HepG2 (cell line): ENCODE data around the gene TRPC4AP. TPM values are rescaled to one million over a fixed set of nuclear protein-coding genes. Genes with fewer than 3 reads are reported as not detected.

ENCODE experiments used
- ATAC-seq: fragments of 200-7000 bp; cut with Tn5 transposase; 3 replicates; pipeline ENCODE4 v1.9.1; 2020; ENCODE audit warnings: mild to moderate bottlenecking, moderate library complexity
- BruUV-seq: library from RNA; stranded (reverse); fragments of 400-500 nt; replicated peaks from 2 replicates; lab custom pipeline; 2021; lab: Mats Ljungman, UMichigan
- CTCF ChIA-PET: fragments of 300-600 bp; formaldehyde crosslinking; extraction: SDS; loops from one replicate; lab custom pipeline; 2021; ENCODE audit warnings: low total read pairs, inconsistent platforms, low intra/inter-chr PET ratio; lab: Yijun Ruan, JAX
- POLR2A ChIA-PET: fragments of 350-600 bp; sonication (Branson Sonifier 250); formaldehyde crosslinking; loops from one replicate; lab custom pipeline; 2020; ENCODE audit warnings: antibody characterized with exemption, inconsistent platforms; lab: Yijun Ruan, JAX
- DNase-seq: peaks from one replicate; pipeline ENCODE4 v3.0.0-alpha.2; 2015; ENCODE audit warnings: low spot score
- FAIRE-seq: peaks from 3 replicates; lab custom pipeline; 2011; peaks lifted over from hg19 to GRCh38; lab: Jason Lieb, UNC
- H2AFZ ChIP-seq: one replicate; pipeline ENCODE4 v1.6.1; 2011; ENCODE audit warnings: low read length, inconsistent platforms
- H3K27ac ChIP-seq: fragments of 300-600 bp; 3 replicates; pipeline ENCODE4 v1.8.0; 2011; ENCODE audit warnings: mixed run types, mild to moderate bottlenecking, mixed read lengths, low read length, inconsistent platforms; ENCODE audit not compliant: insufficient read depth; ENCODE audit errors: extremely low read length
- H3K27me3 ChIP-seq, 2 experiments: fragments of 200-600 bp in 1 of 2; 2 replicates in 1 of 2; 3 replicates in 1 of 2; pipeline versions ENCODE4 v1.6.0 to v1.8.0; 2011; ENCODE audit warnings: low read length in 2 of 2, mild to moderate bottlenecking in 2 of 2, moderate library complexity in 2 of 2, inconsistent platforms in 1 of 2; ENCODE audit not compliant: insufficient read depth in 2 of 2, control insufficient read depth in 1 of 2
- H3K36me3 ChIP-seq, 2 experiments: fragments of 200-600 bp in 1 of 2; replicated peaks in 1 of 2; 2 replicates in 1 of 2; 3 replicates in 1 of 2; pipeline versions ENCODE4 v1.5.1 to v1.8.0; 2011; ENCODE audit warnings: low read length in 2 of 2, inconsistent platforms in 1 of 2; ENCODE audit not compliant: insufficient read depth in 2 of 2, control insufficient read depth in 1 of 2
- H3K4me1 ChIP-seq: 2 replicates; pipeline ENCODE4 v1.5.1; 2012; ENCODE audit warnings: low read length, inconsistent platforms; ENCODE audit not compliant: insufficient read depth
- H3K4me2 ChIP-seq: 2 replicates; pipeline ENCODE4 v1.6.0; 2011; ENCODE audit warnings: low read depth, low read length, inconsistent platforms
- H3K4me3 ChIP-seq, 3 experiments: fragments of 200-600 bp in 1 of 3; sonication (generic), shearing (Covaris generic) in 1 of 3; replicated peaks in 1 of 3; 2 replicates each; pipeline ENCODE4 v1.5.1; 2011 to 2016; ENCODE audit warnings: low read length in 3 of 3, inconsistent platforms in 2 of 3, low read depth in 2 of 3, mild to moderate bottlenecking in 2 of 3, control low read depth in 1 of 3, mixed read lengths in 1 of 3; ENCODE audit not compliant: insufficient read depth in 1 of 3
- H3K79me2 ChIP-seq: one replicate; pipeline ENCODE4 v1.6.1; 2011; ENCODE audit warnings: low read length, inconsistent platforms; ENCODE audit not compliant: insufficient read depth
- H3K9ac ChIP-seq: 2 replicates; pipeline ENCODE4 v1.6.0; 2011; ENCODE audit warnings: mild to moderate bottlenecking, low read depth, low read length, inconsistent platforms; ENCODE audit not compliant: insufficient read depth
- H3K9me3 ChIP-seq: 2 replicates; pipeline ENCODE4 v1.5.1; 2012; ENCODE audit warnings: mild to moderate bottlenecking, low read length
- H4K20me1 ChIP-seq: 2 replicates; pipeline ENCODE4 v1.6.0; 2011; ENCODE audit warnings: inconsistent platforms, mild to moderate bottlenecking, low read length, moderate library complexity; ENCODE audit not compliant: insufficient read depth
- ADNP ChIP-seq: sonication (generic); formaldehyde crosslinking; IDR thresholded peaks from 2 replicates; pipeline ENCODE4 v1.4.0; 2020; ENCODE audit warnings: missing genetic modification reagents
- AGO2 ChIP-seq: fragments of 200-400 bp; formaldehyde crosslinking; optimal IDR thresholded peaks from 2 replicates; pipeline ENCODE3; 2017; ENCODE audit warnings: mild to moderate bottlenecking, low read depth, low read length, moderate library complexity
- HNF4G ChIP-seq, 2 experiments: sonication (generic) in 1 of 2; formaldehyde crosslinking in 1 of 2; IDR thresholded peaks; 2 replicates each; pipeline versions ENCODE4 v1.4.0 to v1.6.1; 2011 to 2020; ENCODE audit warnings: borderline replicate concordance in 2 of 2, low read depth in 2 of 2, mild to moderate bottlenecking in 2 of 2, low read length in 1 of 2, missing genetic modification reagents in 1 of 2, moderate library complexity in 1 of 2
- MXD1 ChIP-seq: sonication (generic); formaldehyde crosslinking; IDR thresholded peaks from 2 replicates; pipeline ENCODE4 v1.4.0; 2020; ENCODE audit warnings: mild to moderate bottlenecking, missing genetic modification reagents
- MYC ChIP-seq: sonication (generic); formaldehyde crosslinking; IDR thresholded peaks from 2 replicates; pipeline ENCODE4 v1.9.0; 2021; ENCODE audit warnings: missing genetic modification reagents, borderline replicate concordance
- PAF1 ChIP-seq: IDR thresholded peaks from 2 replicates; pipeline ENCODE4 v1.6.1; 2016; ENCODE audit warnings: missing genetic modification reagents, missing compliant biosample characterization
- ZNF572 ChIP-seq: sonication (generic); formaldehyde crosslinking; IDR thresholded peaks from 2 replicates; pipeline ENCODE4 v1.5.1; 2020; ENCODE audit warnings: mild to moderate bottlenecking, missing genetic modification reagents
- WGBS: methylation state at CpG from one replicate; pipeline ENCODE4 v1.1.6; 2017; ENCODE audit warnings: low lambda C conversion rate; 5-methylcytosine and 5-hydroxymethylcytosine counted together
- in situ Hi-C: cut with HindIII; loops from 2 replicates; pipeline ENCODE4 v1.10.0; 2017; ENCODE audit warnings: low pct_unique_long_range_greater_than_20kb; ENCODE audit not compliant: extremely low pct_ligation_motif_present
- intact Hi-C: fragments of 100-400 bp; cut with micrococcal nuclease; formaldehyde crosslinking; loops from one replicate; pipeline ENCODE4 v1.10.0; 2022; ENCODE audit not compliant: unreplicated experiment
- polyA plus RNA-seq, 8 experiments: library from polyadenylated mRNA; depleted of rRNA in 3 of 8; stranded (reverse) in 7 of 8; unstranded in 1 of 8; fragments of >200 nt; fragmentation: Illumina TruSeq in 4 of 8; extraction: Trizol in 4 of 8; gene quantifications; 2 replicates each; pipeline versions ENCODE4 v1.2.1 to v1.2.3, GENCODE V29; 2011 to 2016; ENCODE audit warnings: low read depth in 4 of 8, missing spikeins in 1 of 8, mixed read lengths in 1 of 8; ENCODE audit not compliant: insufficient read depth in 1 of 8
- total RNA-seq, 5 experiments: library from RNA; depleted of rRNA; stranded (reverse); fragments of >200 nt; fragmentation: Illumina TruSeq; extraction: Trizol; gene quantifications; 2 replicates each; pipeline ENCODE4 v1.2.3, GENCODE V29; 2016; ENCODE audit warnings: low read depth in 1 of 5

Gene TRPC4AP
- total and polyA plus RNA-seq, 2 of the 13 experiments (the other 11 are each of a cell fraction or from before 2014, with no cell fraction given), result 136 to 137 TPM

- intact Hi-C loops (no loop called here), in situ Hi-C loops (no loop called here)
- Histone ChIP-seq H3K9ac (no peak overlapping the region), H3K4me2 (no peak overlapping the region), H3K36me3 (peaks cover 2 to 10% of the 10 kb centered on the region in 2 experiments; a peak in 3 of 5 replicates), H4K20me1 (no peaks in the 10 kb centered on the region), H3K79me2 (no peaks in the 10 kb centered on the region), H3K4me3 (no peak overlapping the region), H3K4me1 (peaks cover 17% of the 10 kb centered on the region), H2AFZ (no peak overlapping the region), H3K9me3 (no peaks in the 10 kb centered on the region), H3K27me3 (no peaks in the 10 kb centered on the region), H3K27ac (no peak overlapping the region)
- ChIA-PET POLR2A (no interaction called here), CTCF (no interaction called here)
- no TSS peak for BruUV-seq
- no peak for ATAC-seq
- DNase-seq, result no peak
- WGBS, result 93% methylated on average over 20 of the region's 20 CpGs
- TF ChIP-seq MYC (CRISPR knock-in tag) (0 out of 2 replicates have a peak, but pooled peaks have one; percentile 22), MXD1 (CRISPR knock-in tag) (0 out of 2 replicates have a peak, but pooled peaks have one; percentile 46), AGO2 (no peak), PAF1 (CRISPR knock-in tag) (peak; percentile 55; the same call in 1 of the 2 replicates), ZNF572 (CRISPR knock-in tag) (peak; percentile 57; the same call in 1 of the 2 replicates), HNF4G (IDR thresholded peaks at IDR 0.05; ENCODE audit: borderline replicate concordance, low read depth, low read length) (no peak), HNF4G (CRISPR knock-in tag; IDR thresholded peaks at IDR 0.05; ENCODE audit: borderline replicate concordance, low read depth) (0 out of 2 replicates have a peak, but pooled peaks have one; percentile 4), ADNP (CRISPR knock-in tag) (no peak)
- no peak for FAIRE-seq
These were observed 99.7 kb downstream of the TRPC4AP start for GRCh38 chr20:34992751-34993417.
